Kidney epithelial cell (primary cell): ENCODE measurements around the gene RHBDD3. TPM values are rescaled to one million over a fixed set of nuclear protein-coding genes. Genes with fewer than 3 reads are reported as not detected.

Experiments
- DNase-seq: peaks from one replicate; pipeline ENCODE4 v3.0.0-alpha.2; 2010; ENCODE audit warnings: low read depth
- H3K27me3 ChIP-seq: 2 replicates; pipeline ENCODE4 v1.6.0; 2011; ENCODE audit warnings: low read length; ENCODE audit not compliant: control insufficient read depth, insufficient read depth
- H3K36me3 ChIP-seq: 2 replicates; pipeline ENCODE4 v1.5.1; 2011; ENCODE audit warnings: low read length; ENCODE audit not compliant: control insufficient read depth, insufficient read depth
- H3K4me3 ChIP-seq: 2 replicates; pipeline ENCODE4 v1.5.1; 2011; ENCODE audit warnings: low read depth, mild to moderate bottlenecking, control low read depth, low read length
- total RNA-seq: library from RNA; depleted of rRNA; stranded (reverse); fragments of >200 nt; gene quantifications from 2 replicates; pipeline ENCODE4 v1.2.3, GENCODE V29; 2015
- TF ChIP-seq, protein P1 (sequence below): IDR thresholded peaks from 2 replicates; pipeline ENCODE4 v1.5.1; 2011; ENCODE audit warnings: mild to moderate bottlenecking, moderate library complexity, low read length, control low read depth, inconsistent platforms; ENCODE audit not compliant: insufficient read depth, poor library complexity, severe bottlenecking

Gene RHBDD3
- total RNA-seq, 1 donor from 2014 or later = 51.8 TPM

GRCh38 chr22:29306175-29306834 lies 38.5 kb upstream of the RHBDD3 start, which contains the start of gene GAS2L1:
TSS of gene GAS2L1 (plus strand) at chr22:29306650. CDS start at chr22:29308106, 1,456 bp downstream.
- Histone ChIP-seq H3K4me3 (peak within 1 kb of the TSS; percentile 68), H3K36me3 (no peaks in the 10 kb centered on the region), H3K27me3 (no peaks in the 10 kb centered on the region)
- TF ChIP-seq, protein P1, sequence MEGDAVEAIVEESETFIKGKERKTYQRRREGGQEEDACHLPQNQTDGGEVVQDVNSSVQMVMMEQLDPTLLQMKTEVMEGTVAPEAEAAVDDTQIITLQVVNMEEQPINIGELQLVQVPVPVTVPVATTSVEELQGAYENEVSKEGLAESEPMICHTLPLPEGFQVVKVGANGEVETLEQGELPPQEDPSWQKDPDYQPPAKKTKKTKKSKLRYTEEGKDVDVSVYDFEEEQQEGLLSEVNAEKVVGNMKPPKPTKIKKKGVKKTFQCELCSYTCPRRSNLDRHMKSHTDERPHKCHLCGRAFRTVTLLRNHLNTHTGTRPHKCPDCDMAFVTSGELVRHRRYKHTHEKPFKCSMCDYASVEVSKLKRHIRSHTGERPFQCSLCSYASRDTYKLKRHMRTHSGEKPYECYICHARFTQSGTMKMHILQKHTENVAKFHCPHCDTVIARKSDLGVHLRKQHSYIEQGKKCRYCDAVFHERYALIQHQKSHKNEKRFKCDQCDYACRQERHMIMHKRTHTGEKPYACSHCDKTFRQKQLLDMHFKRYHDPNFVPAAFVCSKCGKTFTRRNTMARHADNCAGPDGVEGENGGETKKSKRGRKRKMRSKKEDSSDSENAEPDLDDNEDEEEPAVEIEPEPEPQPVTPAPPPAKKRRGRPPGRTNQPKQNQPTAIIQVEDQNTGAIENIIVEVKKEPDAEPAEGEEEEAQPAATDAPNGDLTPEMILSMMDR = peak; percentile 79
- DNase-seq = no peak

GRCh38 chr22:29305836-29306174 lies 38.0 kb upstream of the RHBDD3 start:
- DNase-seq = no peak
- H3K36me3 ChIP-seq = no peaks in the 10 kb centered on the region
- H3K27me3 ChIP-seq = no peaks in the 10 kb centered on the region
- no peak overlapping the region for H3K4me3 ChIP-seq
- TF ChIP-seq, protein P1 = no peak

- TF ChIP-seq, protein P1 = no peak
- Histone ChIP-seq H3K36me3 (peaks cover 2% of the 10 kb centered on the region), H3K27me3 (no peaks in the 10 kb centered on the region), H3K4me3 (no peak overlapping the region)
- no peak for DNase-seq
Measured at GRCh38 chr22:29302681-29303465, 35.1 kb upstream of the RHBDD3 start.

GRCh38 chr22:29302402-29302680 lies 34.6 kb upstream of the RHBDD3 start:
- H3K36me3 ChIP-seq = peaks cover 2% of the 10 kb centered on the region
- no peak for DNase-seq
- TF ChIP-seq, protein P1 = no peak
- no peaks in the 10 kb centered on the region for H3K27me3 ChIP-seq
- no peak overlapping the region for H3K4me3 ChIP-seq

DNA sequence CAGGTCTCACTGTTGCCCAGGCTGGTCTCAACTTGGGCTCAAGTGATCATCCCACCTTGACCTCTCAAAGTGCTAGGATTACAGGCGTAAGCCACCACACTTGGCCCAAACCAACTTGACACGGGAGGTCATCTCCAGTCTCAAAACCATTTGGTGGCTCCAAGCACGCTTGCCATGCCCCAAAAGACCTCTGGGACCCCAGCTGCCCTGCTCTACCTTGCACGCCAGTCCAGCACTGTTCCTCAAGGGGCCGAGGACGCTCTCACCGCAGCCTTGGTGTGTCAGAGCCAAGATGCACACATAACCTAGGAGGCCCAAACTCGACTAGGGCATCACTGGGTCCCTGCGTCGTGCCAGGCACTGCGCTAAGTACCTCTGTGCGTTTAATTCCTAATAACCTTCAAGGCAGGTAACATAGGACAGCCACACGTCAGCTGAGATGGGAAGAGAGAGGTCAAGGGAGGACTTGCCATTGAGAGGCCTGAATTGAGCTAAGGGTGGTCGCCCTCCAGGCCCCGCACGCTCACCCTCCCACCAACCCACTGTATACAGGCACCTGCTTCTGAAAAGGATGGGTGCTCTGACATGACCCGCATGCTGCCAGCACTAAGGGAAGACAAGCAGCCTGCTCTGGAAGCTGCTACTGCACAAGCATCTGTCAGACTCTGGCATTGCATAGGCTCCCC lies 34.1 kb upstream of the RHBDD3 start:
- no peaks in the 10 kb centered on the region for H3K27me3 ChIP-seq
- no peak for DNase-seq

More for the DNA sequence above, 34.1 kb upstream of the RHBDD3 start:
- H3K36me3 ChIP-seq = peaks cover 2% of the 10 kb centered on the region
- H3K4me3 ChIP-seq = no peak overlapping the region
- TF ChIP-seq, protein P1 = no peak
